Central memory CD8-positive, alpha-beta T cell (primary cell): ENCODE data around the gene POLD1.
"Not testable (repeated sequence)": the region's sequence is repeated elsewhere in the genome, so short reads cannot be mapped to it uniquely, and the experiment has no call there.

ENCODE experiments used
- ATAC-seq: fragments of 150-1000 bp; cut with Tn5 transposase; replicated peaks from 2 replicates; pipeline ENCODE4 v1.10.0; 2022; ENCODE audit warnings: mild to moderate bottlenecking, moderate FRiP score, moderate number of reproducible peaks; ENCODE audit not compliant: poor library complexity, severe bottlenecking; ENCODE audit errors: extremely low read depth
- DNase-seq, 2 donors: peaks; one replicate each; pipeline ENCODE4 v3.0.0; 2021; ENCODE audit warnings: low spot score in 2 of 2
- H3K27ac Mint-ChIP-seq: one replicate; pipeline ENCODE4 v1.8.0; 2022; ENCODE audit warnings: low read depth, mild to moderate bottlenecking, moderate library complexity, mixed read lengths
- H3K27me3 Mint-ChIP-seq: one replicate; pipeline ENCODE4 v1.8.0; 2022; ENCODE audit warnings: mixed read lengths
- H3K36me3 Mint-ChIP-seq: one replicate; pipeline ENCODE4 v1.8.0; 2022; ENCODE audit warnings: mild to moderate bottlenecking, moderate library complexity, mixed read lengths; ENCODE audit not compliant: insufficient read depth
- H3K4me1 Mint-ChIP-seq: one replicate; pipeline ENCODE4 v1.8.0; 2022; ENCODE audit warnings: mixed read lengths
- H3K4me3 Mint-ChIP-seq: one replicate; pipeline ENCODE4 v1.8.0; 2022; ENCODE audit warnings: mild to moderate bottlenecking, moderate library complexity, mixed read lengths
- H3K9me3 Mint-ChIP-seq: one replicate; pipeline ENCODE4 v1.8.0; 2022; ENCODE audit warnings: mixed read lengths

The POLD1 gene

GRCh38 chr19:50387176-50387867 lies 3.2 kb downstream of the POLD1 start:
- no peaks in the 10 kb centered on the region for H3K27me3 Mint-ChIP-seq
- H3K4me1 Mint-ChIP-seq = peaks cover 29% of the 10 kb centered on the region
- peaks cover 19% of the 10 kb centered on the region for H3K36me3 Mint-ChIP-seq
- no peak overlapping the region for H3K4me3 Mint-ChIP-seq
- DNase-seq = no peak
- no peak for ATAC-seq
- H3K27ac Mint-ChIP-seq = no peak overlapping the region
- H3K9me3 Mint-ChIP-seq = no peaks in the 10 kb centered on the region

DNA sequence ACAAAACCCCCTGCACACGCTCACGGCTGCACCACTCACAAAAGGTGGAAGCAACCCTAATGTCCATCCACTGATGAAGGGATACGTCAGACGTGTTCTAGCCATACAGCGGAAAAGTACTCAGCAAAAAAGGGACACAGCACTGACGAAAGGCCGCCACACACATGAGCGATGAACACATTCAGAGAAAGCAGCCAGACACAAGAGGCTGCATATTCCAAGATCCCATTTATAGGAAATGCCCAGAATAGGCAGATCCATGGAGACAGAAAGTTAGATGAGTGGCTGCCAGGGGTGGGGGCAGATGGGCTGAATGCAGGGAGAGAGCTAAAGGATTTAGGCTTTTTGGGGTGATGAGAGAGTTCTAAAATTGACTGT lies 3.7 kb downstream of the POLD1 start:
- Mint-ChIP-seq H3K4me1 (peaks cover 29% of the 10 kb centered on the region), H3K9me3 (no peaks in the 10 kb centered on the region), H3K36me3 (peaks cover 20% of the 10 kb centered on the region), H3K4me3 (no peak overlapping the region), H3K27ac (no peak overlapping the region), H3K27me3 (no peaks in the 10 kb centered on the region)
- no peak for ATAC-seq
- no peak for DNase-seq

- ATAC-seq, H3K27me3 Mint-ChIP-seq, H3K9me3 Mint-ChIP-seq, H3K4me1 Mint-ChIP-seq, H3K36me3 Mint-ChIP-seq, H3K4me3 Mint-ChIP-seq, DNase-seq, H3K27ac Mint-ChIP-seq: not testable (repeated sequence)
Observed at GRCh38 chr19:50390295-50390694, 6.1 kb downstream of the POLD1 start.

GRCh38 chr19:50390952-50391351 lies 6.8 kb downstream of the POLD1 start:
- not testable (repeated sequence) for H3K27me3 Mint-ChIP-seq, H3K27ac Mint-ChIP-seq, ATAC-seq, H3K4me1 Mint-ChIP-seq, H3K4me3 Mint-ChIP-seq, DNase-seq, H3K9me3 Mint-ChIP-seq
- H3K36me3 Mint-ChIP-seq = peaks cover 10% of the 10 kb centered on the region

DNA sequence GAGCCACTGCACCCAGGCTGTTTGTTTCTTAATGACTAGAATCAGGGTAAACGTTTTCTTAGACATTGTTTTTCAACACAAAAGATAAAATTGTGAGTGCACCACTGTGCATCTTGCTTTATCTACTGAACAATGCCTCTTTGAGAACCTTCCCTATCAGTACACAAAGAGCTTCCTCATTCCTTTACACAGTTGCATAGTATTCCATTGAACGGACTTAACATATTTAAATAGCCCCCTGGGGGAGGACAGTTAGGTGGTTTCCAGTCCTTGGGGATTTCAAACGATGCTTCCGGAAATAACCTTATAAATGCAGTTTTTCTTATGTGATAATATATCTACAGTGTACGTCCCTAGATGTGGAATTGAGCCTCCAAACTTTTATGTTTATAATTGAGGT lies 8.6 kb downstream of the POLD1 start:
- Mint-ChIP-seq H3K4me1 (peaks cover 2% of the 10 kb centered on the region), H3K36me3 (peaks cover 10% of the 10 kb centered on the region), H3K9me3 (no peaks in the 10 kb centered on the region), H3K4me3 (no peak overlapping the region), H3K27me3 (no peaks in the 10 kb centered on the region), H3K27ac (no peak overlapping the region)
- ATAC-seq = no peak
- DNase-seq = no peak

DNA sequence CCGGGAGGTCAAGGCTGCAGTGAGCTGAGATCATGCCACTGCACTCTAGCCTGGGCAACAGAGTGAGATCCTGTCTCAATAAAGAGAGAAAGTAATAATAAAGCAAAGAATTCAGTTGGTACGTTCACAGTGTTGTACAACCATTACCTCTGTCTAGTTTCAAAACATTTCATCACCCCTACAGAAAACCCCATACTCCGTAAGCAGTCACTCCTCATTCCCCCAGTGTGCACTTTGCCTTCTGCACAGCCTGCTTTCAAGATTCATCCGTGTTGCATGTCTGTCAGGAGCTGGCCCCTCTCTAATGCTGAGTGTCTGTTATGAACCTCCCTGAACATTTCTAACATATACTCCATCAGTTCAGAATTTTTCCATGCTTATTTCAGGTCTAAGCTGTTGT lies 9.4 kb downstream of the POLD1 start:
- no peak overlapping the region for H3K27ac Mint-ChIP-seq
- no peak overlapping the region for H3K4me3 Mint-ChIP-seq
- DNase-seq (no peak), ATAC-seq (no peak)
- no peaks in the 10 kb centered on the region for H3K27me3 Mint-ChIP-seq
- H3K4me1 Mint-ChIP-seq = no peaks in the 10 kb centered on the region
- H3K9me3 Mint-ChIP-seq = no peaks in the 10 kb centered on the region
- H3K36me3 Mint-ChIP-seq = peaks cover 10% of the 10 kb centered on the region

- no peaks in the 10 kb centered on the region for H3K27me3 Mint-ChIP-seq
- H3K4me3 Mint-ChIP-seq = no peak overlapping the region
- ATAC-seq = no peak
Observed at GRCh38 chr19:50394017-50394416, 9.9 kb downstream of the POLD1 start.

DNA sequence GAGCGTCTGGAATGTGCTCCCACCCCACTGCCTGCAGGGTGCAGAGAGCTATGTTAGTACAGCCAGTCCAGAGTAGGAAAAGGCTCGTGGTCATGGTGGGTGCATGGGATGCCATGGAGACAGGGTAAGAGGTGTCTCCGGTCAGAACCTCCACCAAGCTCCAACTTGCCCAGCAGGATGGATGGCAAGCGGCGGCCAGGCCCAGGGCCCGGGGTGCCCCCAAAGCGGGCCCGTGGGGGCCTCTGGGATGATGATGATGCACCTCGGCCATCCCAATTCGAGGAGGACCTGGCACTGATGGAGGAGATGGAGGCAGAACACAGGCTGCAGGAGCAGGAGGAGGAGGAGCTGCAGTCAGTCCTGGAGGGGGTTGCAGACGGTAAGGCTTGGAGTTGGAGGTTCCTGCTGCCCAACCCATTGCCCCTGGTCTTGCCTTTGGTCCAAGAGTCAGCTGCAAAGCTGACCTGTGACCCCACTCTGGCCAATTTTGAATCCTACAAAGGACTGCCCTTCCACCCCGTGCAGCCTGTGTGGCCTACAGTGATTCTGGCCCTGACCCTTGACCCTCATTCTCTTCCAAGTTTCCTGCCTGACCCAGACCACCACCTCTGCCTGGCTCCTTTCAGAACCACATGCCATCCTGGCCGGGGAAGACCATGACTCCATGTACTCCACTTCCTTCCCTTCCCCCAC lies 14.7 kb downstream of the POLD1 start:
- peaks cover 11% of the 10 kb centered on the region for H3K36me3 Mint-ChIP-seq
- H3K27ac Mint-ChIP-seq = no peak overlapping the region
- ATAC-seq = no peak
- no peaks in the 10 kb centered on the region for H3K4me1 Mint-ChIP-seq
- no peak overlapping the region for H3K4me3 Mint-ChIP-seq
- no peak for DNase-seq
- no peaks in the 10 kb centered on the region for H3K9me3 Mint-ChIP-seq
- no peaks in the 10 kb centered on the region for H3K27me3 Mint-ChIP-seq

More at GRCh38 chr19:50394017-50394416, 9.9 kb downstream of the POLD1 start:
- Mint-ChIP-seq H3K4me1 (no peaks in the 10 kb centered on the region), H3K36me3 (peaks cover 10% of the 10 kb centered on the region), H3K9me3 (no peaks in the 10 kb centered on the region), H3K27ac (no peak overlapping the region)
- no peak for DNase-seq

GRCh38 chr19:50399368-50399745 lies 15.2 kb downstream of the POLD1 start:
- DNase-seq (no peak), ATAC-seq (no peak)
- H3K36me3 Mint-ChIP-seq = peaks cover 12% of the 10 kb centered on the region
- no peak overlapping the region for H3K27ac Mint-ChIP-seq
- no peaks in the 10 kb centered on the region for H3K4me1 Mint-ChIP-seq
- H3K27me3 Mint-ChIP-seq = no peaks in the 10 kb centered on the region
- H3K9me3 Mint-ChIP-seq = no peaks in the 10 kb centered on the region
- no peak overlapping the region for H3K4me3 Mint-ChIP-seq

DNA sequence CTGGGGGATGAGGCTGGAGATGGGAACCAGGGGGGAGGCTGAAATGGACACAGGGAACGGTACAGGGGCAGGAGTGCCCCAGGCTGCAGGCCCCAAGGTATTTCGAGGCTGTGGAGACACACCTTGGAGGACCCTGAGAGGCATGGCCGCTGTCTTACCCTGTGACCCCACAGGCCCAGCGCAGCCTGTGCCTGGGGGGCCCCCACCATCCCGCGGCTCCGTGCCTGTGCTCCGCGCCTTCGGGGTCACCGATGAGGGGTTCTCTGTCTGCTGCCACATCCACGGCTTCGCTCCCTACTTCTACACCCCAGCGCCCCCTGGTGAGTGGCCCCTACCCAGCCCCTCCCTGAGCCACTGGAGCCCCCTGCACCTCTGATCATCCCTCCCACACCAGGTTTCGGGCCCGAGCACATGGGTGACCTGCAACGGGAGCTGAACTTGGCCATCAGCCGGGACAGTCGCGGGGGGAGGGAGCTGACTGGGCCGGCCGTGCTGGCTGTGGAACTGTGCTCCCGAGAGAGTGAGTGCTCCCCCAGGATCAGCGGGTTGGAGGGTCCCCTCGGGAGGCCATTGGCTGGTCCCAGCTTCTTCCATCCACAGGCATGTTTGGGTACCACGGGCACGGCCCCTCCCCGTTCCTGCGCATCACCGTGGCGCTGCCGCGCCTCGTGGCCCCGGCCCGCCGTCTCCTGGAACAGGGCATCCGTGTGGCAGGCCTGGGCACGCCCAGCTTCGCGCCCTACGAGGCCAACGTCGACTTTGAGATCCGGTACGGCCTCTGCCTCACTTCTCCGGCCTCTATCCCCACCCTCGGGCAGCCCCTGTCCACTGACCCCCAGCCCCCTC lies 17.7 kb downstream of the POLD1 start:
- peaks cover 13% of the 10 kb centered on the region for H3K36me3 Mint-ChIP-seq
- DNase-seq (no peak), ATAC-seq (no peak)
- no peaks in the 10 kb centered on the region for H3K9me3 Mint-ChIP-seq
- H3K4me1 Mint-ChIP-seq = no peaks in the 10 kb centered on the region
- no peak overlapping the region for H3K27ac Mint-ChIP-seq
- H3K4me3 Mint-ChIP-seq = no peak overlapping the region
- H3K27me3 Mint-ChIP-seq = no peaks in the 10 kb centered on the region

DNA sequence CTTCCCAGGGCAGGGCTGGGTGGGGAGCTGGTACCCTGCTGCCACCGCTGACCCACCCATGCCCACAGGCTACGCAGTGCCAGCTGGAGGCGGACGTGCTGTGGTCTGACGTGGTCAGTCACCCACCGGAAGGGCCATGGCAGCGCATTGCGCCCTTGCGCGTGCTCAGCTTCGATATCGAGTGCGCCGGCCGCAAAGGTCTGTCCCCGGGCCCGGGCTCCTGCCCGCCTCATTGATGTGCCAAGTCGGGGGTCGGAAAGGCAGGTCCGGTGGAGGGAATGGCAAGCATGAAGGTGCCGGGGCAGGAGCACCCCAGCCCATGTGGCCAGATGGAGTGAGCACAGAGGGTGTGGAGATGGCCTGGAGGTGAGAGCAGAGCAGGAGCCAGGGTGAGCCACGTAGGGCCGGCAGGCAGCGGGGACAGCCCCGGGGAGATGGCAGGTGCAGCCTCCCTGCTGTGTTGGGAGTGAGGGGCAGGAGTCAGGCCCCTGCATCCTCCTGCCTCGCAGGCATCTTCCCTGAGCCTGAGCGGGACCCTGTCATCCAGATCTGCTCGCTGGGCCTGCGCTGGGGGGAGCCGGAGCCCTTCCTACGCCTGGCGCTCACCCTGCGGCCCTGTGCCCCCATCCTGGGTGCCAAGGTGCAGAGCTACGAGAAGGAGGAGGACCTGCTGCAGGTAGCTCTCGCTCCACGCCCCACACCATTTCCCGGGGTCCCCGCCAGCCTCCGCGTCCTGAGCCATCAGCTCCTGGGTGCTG lies 18.6 kb downstream of the POLD1 start:
- H3K4me1 Mint-ChIP-seq = no peaks in the 10 kb centered on the region
- no peak for DNase-seq
- H3K27me3 Mint-ChIP-seq = no peaks in the 10 kb centered on the region
- no peak overlapping the region for H3K4me3 Mint-ChIP-seq
- no peaks in the 10 kb centered on the region for H3K9me3 Mint-ChIP-seq
- no peak for ATAC-seq
- no peak overlapping the region for H3K27ac Mint-ChIP-seq
- H3K36me3 Mint-ChIP-seq = peaks cover 13% of the 10 kb centered on the region

GRCh38 chr19:50406156-50406820 lies 22.1 kb downstream of the POLD1 start:
- Mint-ChIP-seq H3K9me3 (no peaks in the 10 kb centered on the region), H3K36me3 (peaks cover 8% of the 10 kb centered on the region), H3K27ac (no peak overlapping the region), H3K4me1 (no peaks in the 10 kb centered on the region), H3K27me3 (no peaks in the 10 kb centered on the region), H3K4me3 (no peak overlapping the region)
- DNase-seq (no peak), ATAC-seq (no peak)
